Measurements from ENCODE around the gene UST.

DNA sequence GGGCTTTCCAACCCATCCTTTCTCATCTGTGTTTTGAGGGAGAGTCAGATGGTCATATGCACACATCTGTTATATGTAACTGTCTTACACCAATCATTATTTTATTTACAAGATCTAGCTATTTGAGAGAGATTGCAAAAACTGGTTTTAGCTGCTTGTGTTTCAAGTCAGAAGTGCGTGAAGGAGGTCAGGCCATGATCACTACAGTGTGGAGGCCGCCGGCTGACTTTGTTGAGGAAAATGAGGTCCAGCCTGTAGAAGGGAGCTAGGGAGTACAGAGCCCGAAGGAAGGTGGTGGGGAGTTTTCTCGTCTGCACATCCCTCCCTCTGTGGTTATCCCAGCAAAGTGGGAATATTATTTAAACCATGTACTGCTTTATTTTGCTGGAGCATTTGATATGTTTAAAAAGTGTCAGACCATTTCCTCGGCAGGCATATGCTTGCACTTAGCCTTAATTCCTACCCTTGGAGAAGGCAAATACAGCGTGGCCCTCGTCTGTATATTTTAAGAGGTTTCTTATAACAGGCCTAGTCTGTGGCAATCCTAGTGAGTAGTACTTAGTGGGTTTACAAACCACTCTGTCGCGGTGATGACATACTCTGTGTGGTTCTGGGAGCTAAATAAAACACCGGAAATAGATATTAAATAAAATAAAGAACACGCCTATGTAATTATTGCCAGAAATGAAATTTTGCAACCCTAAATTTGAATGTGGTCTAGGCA, 95.6 kb downstream of the UST start:
- TF ChIP-seq, protein P1, sequence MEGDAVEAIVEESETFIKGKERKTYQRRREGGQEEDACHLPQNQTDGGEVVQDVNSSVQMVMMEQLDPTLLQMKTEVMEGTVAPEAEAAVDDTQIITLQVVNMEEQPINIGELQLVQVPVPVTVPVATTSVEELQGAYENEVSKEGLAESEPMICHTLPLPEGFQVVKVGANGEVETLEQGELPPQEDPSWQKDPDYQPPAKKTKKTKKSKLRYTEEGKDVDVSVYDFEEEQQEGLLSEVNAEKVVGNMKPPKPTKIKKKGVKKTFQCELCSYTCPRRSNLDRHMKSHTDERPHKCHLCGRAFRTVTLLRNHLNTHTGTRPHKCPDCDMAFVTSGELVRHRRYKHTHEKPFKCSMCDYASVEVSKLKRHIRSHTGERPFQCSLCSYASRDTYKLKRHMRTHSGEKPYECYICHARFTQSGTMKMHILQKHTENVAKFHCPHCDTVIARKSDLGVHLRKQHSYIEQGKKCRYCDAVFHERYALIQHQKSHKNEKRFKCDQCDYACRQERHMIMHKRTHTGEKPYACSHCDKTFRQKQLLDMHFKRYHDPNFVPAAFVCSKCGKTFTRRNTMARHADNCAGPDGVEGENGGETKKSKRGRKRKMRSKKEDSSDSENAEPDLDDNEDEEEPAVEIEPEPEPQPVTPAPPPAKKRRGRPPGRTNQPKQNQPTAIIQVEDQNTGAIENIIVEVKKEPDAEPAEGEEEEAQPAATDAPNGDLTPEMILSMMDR (conservative IDR thresholded peaks at IDR 0.05; ENCODE audit: low read depth, low read length), result no peak
- TF ChIP-seq EZH2 (IDR thresholded peaks at IDR 0.05; ENCODE audit: low read length, unreplicated experiment), result no peak
- TF ChIP-seq EZH2phosphoT487 (IDR thresholded peaks at IDR 0.05; ENCODE audit: borderline replicate concordance, low read length), result no peak
